SK-N-MC (cell line): Measurements from ENCODE around the gene CLN5.
A peak's percentile ranks its signal among the peaks of the same experiment; 100 is the strongest.

Experiments
- DNase-seq: peaks from one replicate; pipeline ENCODE4 v3.0.0-alpha.2; 2011; ENCODE audit warnings: low read depth, low spot score
- H3K27ac ChIP-seq: fragments of 200-600 bp; sonication (generic); 2 replicates; pipeline ENCODE4 v1.5.1; 2016; ENCODE audit warnings: mixed run types
- H3K36me3 ChIP-seq: fragments of 200-600 bp; sonication (generic); 2 replicates; pipeline ENCODE4 v1.6.1; 2017; ENCODE audit warnings: antibody characterized with exemption, low read length, mixed read lengths; ENCODE audit not compliant: insufficient read depth
- H3K4me3 ChIP-seq: fragments of 200-600 bp; sonication (generic); 2 replicates; pipeline ENCODE4 v1.5.1; 2016
- H3K9ac ChIP-seq: fragments of 200-600 bp; sonication (generic); 2 replicates; pipeline ENCODE4 v1.8.0; 2017; ENCODE audit warnings: mixed run types, mixed read lengths; ENCODE audit not compliant: insufficient read length
- H3K9me3 ChIP-seq: fragments of 200-600 bp; sonication (generic); 2 replicates; pipeline ENCODE4 v1.6.1; 2017; ENCODE audit warnings: low read depth, mild to moderate bottlenecking, antibody characterized with exemption, low read length, moderate library complexity, mixed read lengths
- EZH2 ChIP-seq: fragments of 200-600 bp; sonication (generic); IDR thresholded peaks from one replicate; pipeline ENCODE4 v1.6.1; 2017; ENCODE audit warnings: antibody characterized with exemption
- FOXP2 ChIP-seq: optimal IDR thresholded peaks from 2 replicates; pipeline ENCODE3; 2011; ENCODE audit warnings: mild to moderate bottlenecking, moderate library complexity; ENCODE audit not compliant: insufficient read depth; ENCODE audit errors: extremely low read length, control extremely low read depth
- POLR2AphosphoS5 ChIP-seq: IDR thresholded peaks from 2 replicates; pipeline ENCODE4 v1.6.1; 2012; ENCODE audit warnings: mild to moderate bottlenecking, low read depth, low read length, borderline replicate concordance

Gene CLN5

DNA sequence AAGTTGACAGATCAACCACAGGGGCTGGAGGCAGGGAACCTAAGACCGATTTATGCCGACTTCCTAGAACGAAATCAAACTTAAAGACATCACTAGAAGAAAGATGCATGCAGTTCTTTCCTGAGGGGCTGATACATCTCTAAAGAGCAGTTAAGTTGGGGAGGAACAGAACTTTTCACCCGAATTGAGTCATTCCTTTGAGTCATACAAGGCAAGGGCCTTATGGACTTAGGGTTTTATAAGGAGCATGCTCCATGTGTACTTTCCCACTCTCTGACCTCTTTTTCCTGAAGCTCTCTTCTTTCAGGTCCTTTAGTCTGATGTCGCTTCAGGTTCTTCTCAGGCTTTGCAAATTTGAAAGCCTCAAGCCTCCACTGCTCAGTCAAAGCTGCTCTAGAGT is 43.0 kb downstream of the CLN5 start:
- H3K36me3 ChIP-seq, result no peaks in the 10 kb centered on the region
- no peak overlapping the region for H3K27ac ChIP-seq
- H3K9ac ChIP-seq, result no peak overlapping the region
- no peaks in the 10 kb centered on the region for H3K9me3 ChIP-seq
- TF ChIP-seq EZH2 (no peak), POLR2AphosphoS5 (no peak), FOXP2 (no peak)
- DNase-seq, result no peak
- H3K4me3 ChIP-seq, result no peak overlapping the region

DNA sequence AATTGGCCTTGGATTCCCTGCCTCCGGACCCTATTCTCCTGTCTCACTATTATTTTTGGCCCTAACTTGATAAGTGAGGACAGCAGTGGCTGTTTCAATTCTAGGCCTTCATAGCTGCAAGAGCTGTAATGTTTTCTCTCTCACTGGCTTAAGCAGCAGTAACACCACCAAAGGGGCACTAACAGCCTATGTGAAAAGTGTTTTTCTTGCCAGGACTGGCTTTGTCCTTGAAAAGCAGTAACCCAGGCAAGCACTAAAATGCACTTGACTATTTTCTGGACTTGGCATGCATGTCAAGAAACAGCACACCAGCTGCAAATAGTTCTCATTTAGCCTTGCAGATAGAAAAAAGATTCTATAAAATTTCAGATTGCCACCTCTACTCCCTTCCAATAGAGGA is 44.4 kb downstream of the CLN5 start:
- Histone ChIP-seq H3K4me3 (no peak overlapping the region), H3K27ac (no peak overlapping the region), H3K9ac (no peak overlapping the region), H3K9me3 (no peaks in the 10 kb centered on the region), H3K36me3 (no peaks in the 10 kb centered on the region)
- DNase-seq, result no peak
- TF ChIP-seq EZH2 (no peak), FOXP2 (no peak), POLR2AphosphoS5 (no peak)

DNA sequence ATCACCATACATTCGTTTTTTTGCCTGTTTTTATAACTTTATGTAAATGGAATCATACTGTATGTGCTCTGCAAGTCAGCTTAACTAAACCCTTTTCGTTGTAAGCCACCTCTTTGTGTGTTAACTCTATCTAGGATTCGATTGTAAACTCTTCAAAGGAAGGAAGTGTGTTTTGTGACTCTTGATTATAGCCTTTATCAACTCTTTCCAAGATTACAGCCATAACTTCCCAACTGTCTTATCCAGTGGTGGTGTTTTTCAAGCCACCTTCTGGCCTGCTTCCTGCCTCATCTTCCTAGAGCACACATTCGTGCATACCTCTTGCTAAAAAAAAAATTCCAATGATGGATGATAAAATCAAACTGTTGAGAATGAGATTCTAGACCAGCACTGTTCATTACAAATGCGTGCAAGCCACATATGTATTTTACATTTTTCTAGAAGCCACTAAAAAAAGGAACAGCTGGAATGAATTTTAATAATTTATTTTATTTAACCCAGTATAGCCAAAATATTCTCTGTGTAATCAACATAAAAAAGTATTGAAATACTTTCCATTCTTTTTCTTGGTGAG is 47.1 kb downstream of the CLN5 start:
- Histone ChIP-seq H3K27ac (0 out of 2 replicates have a peak overlapping the region, but pooled peaks have one; percentile 17), H3K9ac (no peak overlapping the region), H3K9me3 (no peaks in the 10 kb centered on the region), H3K4me3 (no peak overlapping the region), H3K36me3 (no peaks in the 10 kb centered on the region)
- TF ChIP-seq EZH2 (no peak), FOXP2 (no peak), POLR2AphosphoS5 (no peak)
- DNase-seq, result no peak

DNA sequence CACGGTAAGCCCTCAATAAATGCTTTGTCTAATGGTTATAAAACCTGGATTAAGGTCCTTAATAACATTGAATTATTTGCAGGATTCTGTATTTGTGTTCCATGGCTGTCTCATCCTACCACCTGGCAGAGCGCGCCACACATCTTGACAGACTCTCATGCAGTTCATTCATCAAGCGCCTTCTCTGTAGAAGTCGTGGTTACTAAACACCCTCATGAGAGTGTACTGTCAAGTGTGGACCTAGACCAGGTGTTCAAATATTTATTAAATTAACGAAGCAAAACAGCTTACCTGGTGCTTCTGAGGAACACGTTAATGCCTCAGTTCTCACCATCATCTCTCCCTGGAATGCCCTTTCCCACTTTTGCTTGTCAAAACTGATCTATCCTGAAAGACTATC is 48.2 kb downstream of the CLN5 start:
- DNase-seq, result no peak
- TF ChIP-seq POLR2AphosphoS5 (no peak), EZH2 (no peak), FOXP2 (no peak)
- H3K4me3 ChIP-seq, result no peak overlapping the region
- no peaks in the 10 kb centered on the region for H3K9me3 ChIP-seq
- no peak overlapping the region for H3K27ac ChIP-seq
- H3K36me3 ChIP-seq, result peaks cover 7% of the 10 kb centered on the region; the same call in 1 of the 2 replicates
- no peak overlapping the region for H3K9ac ChIP-seq

DNA sequence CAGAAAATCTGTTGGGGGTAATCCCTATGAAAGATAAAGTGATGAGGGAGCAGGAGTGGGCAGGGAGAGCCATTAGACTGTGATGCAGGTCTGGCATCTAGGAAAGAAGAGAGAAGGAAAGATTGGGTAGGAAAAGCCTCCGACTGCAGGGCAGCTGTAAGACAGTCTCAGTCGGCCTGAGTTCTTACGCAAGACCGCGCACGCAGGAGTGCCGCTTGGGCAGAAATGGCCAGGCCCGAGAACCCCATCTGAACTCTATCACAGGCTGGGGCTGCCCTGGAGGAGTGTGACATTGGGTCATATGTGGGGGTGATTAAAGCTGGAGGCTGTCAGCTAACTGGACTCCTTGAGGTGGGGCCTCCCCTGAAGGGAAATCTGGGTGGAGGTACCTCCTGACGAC is 49.0 kb downstream of the CLN5 start:
- Histone ChIP-seq H3K4me3 (no peak overlapping the region), H3K9me3 (no peaks in the 10 kb centered on the region), H3K27ac (no peak overlapping the region), H3K9ac (no peak overlapping the region), H3K36me3 (peaks cover 9% of the 10 kb centered on the region; the same call in 1 of the 2 replicates)
- TF ChIP-seq POLR2AphosphoS5 (no peak), FOXP2 (no peak), EZH2 (no peak)
- DNase-seq, result no peak

DNA sequence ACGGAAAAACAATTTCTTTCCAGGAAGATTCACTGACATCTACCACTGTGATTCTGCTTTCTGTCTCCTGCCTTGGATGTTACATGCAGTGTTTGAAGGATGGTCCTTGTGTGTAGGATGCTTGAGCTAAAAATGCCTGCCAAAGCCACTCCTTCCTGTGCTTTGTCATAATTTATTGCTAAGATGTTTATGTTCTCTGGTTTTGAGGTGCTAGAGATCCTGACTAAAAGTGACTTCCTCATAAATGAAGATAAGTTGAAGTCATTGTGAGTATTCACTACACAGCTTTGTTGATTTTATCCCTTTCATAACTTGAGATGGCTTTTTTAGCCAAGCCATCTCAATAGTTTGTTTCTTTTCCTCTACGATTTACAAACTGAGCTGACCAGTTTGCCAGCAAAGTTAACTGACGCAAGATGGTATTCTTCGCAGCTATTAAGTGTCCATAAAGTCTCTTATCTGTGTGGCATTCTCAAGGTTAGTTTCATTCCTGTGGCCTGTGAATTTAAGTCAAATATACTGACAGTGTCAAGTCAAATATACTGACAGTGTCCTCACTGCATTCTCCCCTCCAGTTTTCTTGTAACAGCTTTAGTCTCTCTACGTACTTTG is 50.8 kb downstream of the CLN5 start:
- TF ChIP-seq FOXP2 (no peak), EZH2 (no peak), POLR2AphosphoS5 (no peak)

DNA sequence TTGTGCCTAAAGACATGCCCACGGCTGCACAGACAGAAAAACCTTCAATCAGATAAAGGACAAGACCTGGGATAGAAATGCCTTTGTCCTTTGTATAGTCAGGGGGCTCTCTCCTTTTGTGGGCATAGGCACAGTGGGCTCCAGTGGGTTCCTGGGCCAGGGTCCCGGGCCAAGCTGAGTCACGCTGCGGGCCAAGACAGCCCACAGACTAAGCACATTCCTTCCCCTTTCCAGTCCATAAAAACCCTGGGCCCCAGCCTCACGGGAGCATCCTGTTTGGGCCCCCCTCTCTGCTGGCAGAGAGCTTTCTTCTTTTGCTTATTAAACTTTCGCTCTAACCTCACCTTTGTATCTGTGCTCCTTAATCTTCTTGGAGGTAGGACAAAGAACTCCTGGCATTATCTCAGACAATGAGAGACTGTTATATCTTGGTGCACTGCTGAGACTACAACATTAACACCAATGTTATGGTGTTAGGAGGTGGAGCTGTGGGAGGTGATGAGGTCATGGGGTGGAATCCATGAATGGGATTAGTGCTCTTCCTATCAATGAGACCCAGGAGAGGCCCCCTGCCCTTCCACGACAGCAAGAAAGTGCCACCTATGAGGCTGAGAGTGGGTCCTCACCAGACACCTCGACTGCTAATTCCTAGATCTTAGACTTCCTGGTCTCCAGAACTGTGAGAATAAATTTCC is 55.9 kb downstream of the CLN5 start:
- Histone ChIP-seq H3K36me3 (peaks cover 41% of the 10 kb centered on the region; the same call in 1 of the 2 replicates), H3K27ac (no peak overlapping the region), H3K9me3 (no peaks in the 10 kb centered on the region), H3K4me3 (no peak overlapping the region), H3K9ac (no peak overlapping the region)
- TF ChIP-seq EZH2, result no peak
- TF ChIP-seq FOXP2, result no peak
- TF ChIP-seq POLR2AphosphoS5, result no peak
- DNase-seq, result no peak

More for the DNA sequence above, 50.8 kb downstream of the CLN5 start:
- H3K27ac ChIP-seq, result no peak overlapping the region
- DNase-seq, result no peak
- no peak overlapping the region for H3K9ac ChIP-seq
- H3K36me3 ChIP-seq, result peaks cover 9% of the 10 kb centered on the region; the same call in 1 of the 2 replicates
- no peak overlapping the region for H3K4me3 ChIP-seq
- no peaks in the 10 kb centered on the region for H3K9me3 ChIP-seq

DNA sequence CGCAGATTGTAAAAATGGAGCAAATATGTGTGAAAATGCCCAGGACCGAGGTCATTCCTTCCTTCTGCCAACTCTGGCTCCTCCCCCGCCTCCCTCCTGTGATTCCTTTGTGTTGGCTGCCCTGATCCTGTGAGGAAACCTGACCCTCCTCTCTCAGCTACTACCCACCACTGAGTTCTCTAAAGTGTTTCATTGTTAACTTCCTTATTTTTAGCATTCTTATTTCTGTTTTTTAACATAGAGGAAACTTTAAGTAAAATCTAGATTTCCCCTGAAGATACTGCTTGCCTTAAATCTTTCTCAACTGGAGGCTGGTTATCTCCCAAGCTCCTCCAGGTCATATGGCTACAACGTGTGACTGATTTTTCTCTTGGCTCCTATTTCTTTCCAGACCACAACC is 56.8 kb downstream of the CLN5 start:
- no peak for TF ChIP-seq EZH2
- no peak for TF ChIP-seq POLR2AphosphoS5
- TF ChIP-seq FOXP2, result no peak
- no peak for DNase-seq
- Histone ChIP-seq H3K4me3 (no peak overlapping the region), H3K9me3 (no peaks in the 10 kb centered on the region), H3K9ac (no peak overlapping the region), H3K27ac (no peak overlapping the region), H3K36me3 (peaks cover 46% of the 10 kb centered on the region; the same call in 1 of the 2 replicates)
